GM18499 (cell line): Measurements from ENCODE around the gene COL6A2.

Experiments
- ATAC-seq: cut with Tn5 transposase; IDR thresholded peaks from one replicate; pipeline ENCODE4 v1.9.1; 2021; ENCODE audit warnings: moderate number of reproducible peaks; ENCODE audit not compliant: insufficient read depth, unreplicated experiment

Gene COL6A2

GRCh38 chr21:46122758-46123683 lies 25.1 kb downstream of the COL6A2 start:
- no peak for ATAC-seq

GRCh38 chr21:46124083-46124925 lies 26.4 kb downstream of the COL6A2 start:
- ATAC-seq, result no peak

DNA sequence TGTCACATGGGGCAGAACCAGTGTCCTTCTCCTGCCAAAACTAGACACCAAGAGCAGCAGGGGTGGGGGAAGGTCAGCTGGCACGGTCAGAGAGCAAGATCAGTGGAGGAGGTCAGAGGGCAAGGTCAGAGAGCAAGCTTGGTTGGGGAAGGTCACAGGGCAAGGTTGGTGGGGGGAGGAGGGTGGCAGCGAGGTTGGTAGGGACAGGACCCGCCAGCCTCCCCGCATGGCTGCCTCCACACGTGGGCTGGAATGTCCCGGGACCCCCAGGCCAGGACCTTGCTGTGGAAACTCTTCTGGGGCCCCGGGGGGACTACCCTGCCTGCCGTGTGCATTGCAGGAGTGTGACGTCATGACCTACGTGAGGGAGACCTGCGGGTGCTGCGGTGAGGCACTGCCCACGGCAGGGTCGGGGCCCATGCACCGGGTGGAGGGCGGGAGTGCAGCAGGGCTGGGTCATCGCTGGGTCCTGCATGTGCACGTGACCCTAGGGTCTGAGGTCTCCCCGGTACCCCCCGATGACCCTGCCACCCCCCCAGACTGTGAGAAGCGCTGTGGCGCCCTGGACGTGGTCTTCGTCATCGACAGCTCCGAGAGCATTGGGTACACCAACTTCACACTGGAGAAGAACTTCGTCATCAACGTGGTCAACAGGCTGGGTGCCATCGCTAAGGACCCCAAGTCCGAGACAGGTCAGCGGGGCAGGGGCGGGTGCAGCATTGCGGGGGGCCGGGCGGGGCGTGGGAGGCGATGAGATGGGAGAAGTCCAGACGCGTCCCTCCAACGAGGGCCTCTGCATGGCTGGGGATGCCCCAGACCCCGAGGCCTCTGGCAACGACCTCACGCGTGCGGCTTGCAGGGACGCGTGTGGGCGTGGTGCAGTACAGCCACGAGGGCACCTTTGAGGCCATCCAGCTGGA lies 27.3 kb downstream of the COL6A2 start:
- no peak for ATAC-seq

- no peak for ATAC-seq
Measured at GRCh38 chr21:46125846-46126301, 28.0 kb downstream of the COL6A2 start.

GRCh38 chr21:46126309-46127238 lies 28.7 kb downstream of the COL6A2 start:
- no peak for ATAC-seq

- no peak for ATAC-seq
Measured at GRCh38 chr21:46127239-46128105, 29.6 kb downstream of the COL6A2 start.

- no peak for ATAC-seq
Measured at GRCh38 chr21:46128106-46128932, 30.4 kb downstream of the COL6A2 start.

- ATAC-seq, result no peak
Measured at GRCh38 chr21:46128933-46129571, 31.1 kb downstream of the COL6A2 start.

- ATAC-seq, result no peak
Measured at GRCh38 chr21:46129846-46130651, 32.1 kb downstream of the COL6A2 start.

- no peak for ATAC-seq
Measured at GRCh38 chr21:46130831-46131587, 33.1 kb downstream of the COL6A2 start.

- no peak for ATAC-seq
Measured at GRCh38 chr21:46131588-46131837, 33.6 kb downstream of the COL6A2 start.

- no peak for ATAC-seq
Measured at GRCh38 chr21:46131838-46132651, 34.1 kb downstream of the COL6A2 start.

DNA sequence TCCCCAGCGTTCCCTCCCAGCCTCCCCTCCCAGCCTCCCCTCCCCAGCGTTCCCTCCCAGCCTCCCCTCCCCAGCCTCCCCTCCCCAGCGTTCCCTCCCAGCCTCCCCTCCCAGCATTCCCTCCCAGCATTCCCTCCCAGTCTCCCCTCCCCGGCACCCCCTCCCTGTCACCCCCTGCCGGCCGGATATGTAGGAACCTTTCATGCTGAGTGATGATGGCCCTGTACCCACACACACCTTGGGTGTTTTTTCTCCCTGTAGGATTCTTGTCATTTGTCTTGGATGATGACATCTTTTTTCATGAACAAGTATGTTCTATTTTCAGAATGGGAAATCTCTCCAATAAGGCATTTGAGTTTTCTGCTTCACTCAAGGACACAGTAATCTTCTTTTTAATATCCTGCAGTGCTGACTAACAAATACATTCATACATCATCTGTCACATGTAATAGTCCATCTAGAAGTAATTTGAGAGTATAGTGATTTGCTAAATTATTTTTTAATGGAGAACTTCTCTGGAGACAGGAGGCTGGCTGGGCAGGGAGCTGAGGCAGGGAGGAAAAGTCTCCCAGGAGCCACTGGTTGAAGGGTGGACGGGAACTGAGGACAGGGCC lies 38.0 kb downstream of the COL6A2 start:
- ATAC-seq, result no peak

GRCh38 chr21:46136739-46137349 lies 38.9 kb downstream of the COL6A2 start:
- ATAC-seq, result no peak
